Measurements from ENCODE around the gene METTL8.
A peak's percentile ranks its signal among the peaks of the same experiment; 100 is the strongest.
"Not testable (repeated sequence)": the region's sequence is repeated elsewhere in the genome, so short reads cannot be mapped to it uniquely, and the experiment has no call there.

METTL8 gene

GRCh38 chr2:171434013-171434989, 511 bp upstream of the METTL8 start, which contains the start of gene DCAF17:
TSS of gene DCAF17 (plus strand) at chr2:171434226. CDS start at chr2:171434578, 352 bp downstream.
- Mint-ChIP-seq H3K27me3 (no peaks in the 10 kb centered on the region), H3K4me3 (peak within 1 kb of the TSS; percentile 93), H3K9me3 (no peaks in the 10 kb centered on the region), H3K27ac (peak within 1 kb of the TSS; percentile 97), H3K4me1 (peaks cover 62% of the 10 kb centered on the region), H3K36me3 (peaks cover 30% of the 10 kb centered on the region)

- Mint-ChIP-seq H3K4me1 (peaks cover 55% of the 10 kb centered on the region), H3K27ac (peak overlapping the region; percentile 97), H3K36me3 (peaks cover 24% of the 10 kb centered on the region)
These were observed 624 bp downstream of the METTL8 start for GRCh38 chr2:171432969-171433762.

GRCh38 chr2:171432206-171432968, 1.4 kb downstream of the METTL8 start:
- Mint-ChIP-seq H3K4me3 (peak overlapping the region; percentile 93), H3K4me1 (peaks cover 47% of the 10 kb centered on the region), H3K36me3 (peaks cover 17% of the 10 kb centered on the region), H3K27me3 (no peaks in the 10 kb centered on the region), H3K27ac (peak overlapping the region; percentile 60), H3K9me3 (no peaks in the 10 kb centered on the region)

More at GRCh38 chr2:171432969-171433762, 624 bp downstream of the METTL8 start:
- Mint-ChIP-seq H3K9me3 (no peaks in the 10 kb centered on the region), H3K27me3 (no peaks in the 10 kb centered on the region), H3K4me3 (peak overlapping the region; percentile 93)

- Mint-ChIP-seq H3K4me1 (peaks cover 44% of the 10 kb centered on the region), H3K9me3 (no peaks in the 10 kb centered on the region), H3K27ac (no peak overlapping the region), H3K27me3 (no peaks in the 10 kb centered on the region), H3K4me3 (no peak overlapping the region), H3K36me3 (peaks cover 17% of the 10 kb centered on the region)
These were observed 2.1 kb downstream of the METTL8 start for GRCh38 chr2:171431677-171432167.

GRCh38 chr2:171430516-171431410, 3.0 kb downstream of the METTL8 start:
- no peak overlapping the region for H3K27ac Mint-ChIP-seq
- no peaks in the 10 kb centered on the region for H3K27me3 Mint-ChIP-seq
- peaks cover 34% of the 10 kb centered on the region for H3K4me1 Mint-ChIP-seq
- H3K36me3 Mint-ChIP-seq, result peaks cover 11% of the 10 kb centered on the region
- no peaks in the 10 kb centered on the region for H3K9me3 Mint-ChIP-seq
- H3K4me3 Mint-ChIP-seq, result no peak overlapping the region

- H3K36me3 Mint-ChIP-seq, result peaks cover 18% of the 10 kb centered on the region
- not testable (repeated sequence) for H3K9me3 Mint-ChIP-seq, H3K27ac Mint-ChIP-seq, H3K4me3 Mint-ChIP-seq, H3K27me3 Mint-ChIP-seq
- peaks cover 25% of the 10 kb centered on the region for H3K4me1 Mint-ChIP-seq
These were observed 10.9 kb downstream of the METTL8 start for GRCh38 chr2:171422710-171423495.

GRCh38 chr2:171420728-171421563, 12.8 kb downstream of the METTL8 start:
- H3K27ac Mint-ChIP-seq, result peak overlapping the region; percentile 24
- peaks cover 35% of the 10 kb centered on the region for H3K4me1 Mint-ChIP-seq
- no peak overlapping the region for H3K4me3 Mint-ChIP-seq
- peaks cover 15% of the 10 kb centered on the region for H3K36me3 Mint-ChIP-seq
- no peaks in the 10 kb centered on the region for H3K27me3 Mint-ChIP-seq
- no peaks in the 10 kb centered on the region for H3K9me3 Mint-ChIP-seq

- peak overlapping the region; percentile 80 for H3K27ac Mint-ChIP-seq
- no peaks in the 10 kb centered on the region for H3K27me3 Mint-ChIP-seq
- no peak overlapping the region for H3K4me3 Mint-ChIP-seq
- peaks cover 8% of the 10 kb centered on the region for H3K36me3 Mint-ChIP-seq
- H3K4me1 Mint-ChIP-seq, result peaks cover 44% of the 10 kb centered on the region
- no peaks in the 10 kb centered on the region for H3K9me3 Mint-ChIP-seq
These were observed 14.5 kb downstream of the METTL8 start for GRCh38 chr2:171419333-171419732.

GRCh38 chr2:171416009-171416926, 17.5 kb downstream of the METTL8 start:
- Mint-ChIP-seq H3K36me3 (peaks cover 6% of the 10 kb centered on the region), H3K27ac (peak overlapping the region; percentile 95), H3K4me1 (peaks cover 35% of the 10 kb centered on the region), H3K27me3 (no peaks in the 10 kb centered on the region), H3K9me3 (no peaks in the 10 kb centered on the region), H3K4me3 (peak overlapping the region; percentile 35)

- not testable (repeated sequence) for H3K9me3 Mint-ChIP-seq, H3K36me3 Mint-ChIP-seq, H3K27me3 Mint-ChIP-seq
- H3K4me3 Mint-ChIP-seq, result peak overlapping the region; percentile 62
- peak overlapping the region; percentile 83 for H3K27ac Mint-ChIP-seq
- peaks cover 28% of the 10 kb centered on the region for H3K4me1 Mint-ChIP-seq
These were observed 19.1 kb downstream of the METTL8 start for GRCh38 chr2:171414645-171415044.

GRCh38 chr2:171412571-171413175, 21.1 kb downstream of the METTL8 start:
- Mint-ChIP-seq H3K4me1 (peaks cover 27% of the 10 kb centered on the region), H3K27ac (no peak overlapping the region), H3K9me3 (no peaks in the 10 kb centered on the region), H3K4me3 (no peak overlapping the region), H3K36me3 (peaks cover 5% of the 10 kb centered on the region), H3K27me3 (no peaks in the 10 kb centered on the region)

Data from activated naive CD4-positive, alpha-beta T cell treated with anti-CD3 and anti-CD28 coated beads, Interleukin-2, amount 50 U/mL, for 24 hours (primary cell).